GM18507 (cell line): ENCODE results near the gene NUMA1.

Experiments used
- DNase-seq: peaks from one replicate; pipeline ENCODE4 v3.0.0; 2011; ENCODE audit warnings: low read depth; ENCODE audit not compliant: insufficient read length; ENCODE audit errors: extremely low spot score
- FAIRE-seq: peaks from 2 replicates; lab custom pipeline; 2011; peaks lifted over from hg19 to GRCh38; lab: Jason Lieb, UNC

NUMA1 gene

GRCh38 chr11:72006309-72007088 is 73.8 kb downstream of the NUMA1 start:
- DNase-seq (no peak), FAIRE-seq (no peak)

DNA sequence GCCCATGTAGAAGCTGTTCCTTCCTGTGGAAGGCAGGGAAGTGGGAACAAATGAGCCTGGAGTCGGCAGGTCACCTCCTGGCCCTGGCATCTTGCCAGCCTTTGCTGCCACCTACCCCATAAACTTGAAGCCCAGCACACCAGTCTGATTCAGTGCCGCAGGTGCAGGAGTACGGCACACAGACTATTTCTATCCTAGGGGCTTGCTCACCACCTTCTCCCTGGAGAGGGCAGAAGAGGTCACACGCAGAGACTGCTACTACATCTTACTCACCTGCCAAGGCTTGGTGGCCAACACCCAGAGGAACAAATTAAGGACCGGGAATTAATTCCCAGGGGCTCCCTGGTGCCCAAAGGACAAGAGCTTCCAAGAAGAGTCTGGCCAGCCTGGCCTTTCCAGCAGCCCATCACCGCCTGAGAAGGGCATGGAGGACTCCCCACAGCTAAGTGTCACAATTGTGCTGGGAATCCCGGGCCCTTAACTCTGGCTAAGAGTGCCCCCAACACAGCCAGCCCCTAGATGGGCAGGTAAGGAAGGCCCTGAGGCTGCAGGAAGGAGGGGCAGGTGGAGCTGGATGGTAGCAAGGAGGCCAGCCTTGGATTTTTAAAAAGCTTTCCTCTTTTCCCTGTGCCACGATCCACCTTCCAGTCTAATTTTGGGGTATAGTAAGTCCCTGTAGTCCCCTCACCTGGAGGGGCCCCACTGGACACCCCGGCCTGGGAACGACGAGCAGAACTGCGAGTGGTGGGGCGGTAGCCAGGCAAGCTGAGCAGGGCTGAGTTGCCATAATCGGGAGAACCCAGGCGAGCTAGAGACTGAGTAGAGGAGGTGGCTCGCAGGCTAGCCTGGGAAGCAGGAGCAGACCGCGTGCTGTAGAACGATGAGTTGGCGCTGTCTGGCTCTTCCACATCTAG is 74.7 kb downstream of the NUMA1 start:
- no peak for FAIRE-seq
- no peak for DNase-seq

- FAIRE-seq (no peak), DNase-seq (no peak)
Measured at GRCh38 chr11:72004515-72005346, 75.6 kb downstream of the NUMA1 start.

DNA sequence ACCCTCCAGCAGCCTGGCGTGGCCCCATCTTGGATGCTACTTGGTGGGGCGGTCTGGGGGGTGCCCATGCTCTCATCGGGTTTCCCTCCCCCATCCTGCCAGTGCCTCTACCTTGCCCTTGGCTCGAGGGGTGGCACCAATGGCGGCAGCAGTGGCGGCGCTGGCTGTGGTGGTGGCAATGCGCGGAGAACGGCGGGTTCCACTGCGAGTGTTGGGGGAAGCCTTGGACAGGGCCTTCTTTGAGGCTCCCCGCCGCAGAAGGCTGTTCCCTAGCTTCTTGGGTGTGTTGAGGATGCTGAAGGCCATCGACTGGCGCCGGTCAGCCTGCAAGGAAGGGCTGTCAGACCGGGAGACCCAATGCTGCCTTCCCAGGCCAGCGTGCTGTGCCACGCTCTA is 76.6 kb downstream of the NUMA1 start:
- FAIRE-seq = no peak
- DNase-seq = no peak

DNA sequence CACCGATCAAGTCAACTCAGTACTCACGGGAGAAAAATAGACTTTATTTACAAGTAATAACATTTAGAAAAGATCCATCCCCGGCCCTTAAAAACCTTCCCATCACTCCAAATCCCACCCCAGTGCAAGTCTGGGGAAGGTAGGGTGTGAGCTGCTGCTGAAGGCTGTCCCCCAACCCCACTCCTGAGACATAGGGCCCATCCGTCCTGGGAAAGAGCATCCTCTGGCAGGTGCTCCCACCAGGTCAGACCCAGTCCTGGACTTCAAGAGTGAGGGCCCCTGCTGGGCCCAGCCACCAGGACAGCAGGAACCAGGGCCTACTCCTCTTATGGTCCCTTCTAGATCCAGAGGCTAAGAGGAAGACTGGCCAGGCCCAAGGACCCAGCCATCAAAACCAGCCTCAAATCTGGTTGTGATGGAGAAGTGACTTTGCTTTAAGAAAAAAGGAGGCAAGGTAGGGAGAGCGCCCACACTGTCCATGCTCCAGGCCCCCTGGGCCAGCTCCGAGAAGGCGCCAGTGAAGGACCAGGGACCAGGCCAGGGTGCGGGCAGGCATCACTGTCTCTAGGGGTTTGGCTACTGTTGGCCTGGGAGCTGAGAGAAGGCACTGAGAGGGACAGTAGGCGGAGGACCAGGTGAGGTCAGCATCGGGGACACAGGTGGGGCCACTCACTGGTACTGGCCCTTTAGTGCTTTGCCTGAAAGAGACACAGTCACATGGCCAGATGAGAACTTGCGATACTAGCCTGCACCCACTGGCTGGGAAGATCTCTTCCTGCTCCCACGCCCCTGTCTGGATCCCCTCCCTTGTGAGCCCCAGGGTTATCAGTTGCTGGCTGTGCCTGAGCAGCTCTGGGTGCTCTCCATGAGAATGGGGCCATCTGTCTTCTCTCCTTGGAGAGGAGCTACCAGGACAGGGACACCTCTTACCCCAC is 77.2 kb downstream of the NUMA1 start:
- no peak for DNase-seq
- FAIRE-seq = no peak

DNA sequence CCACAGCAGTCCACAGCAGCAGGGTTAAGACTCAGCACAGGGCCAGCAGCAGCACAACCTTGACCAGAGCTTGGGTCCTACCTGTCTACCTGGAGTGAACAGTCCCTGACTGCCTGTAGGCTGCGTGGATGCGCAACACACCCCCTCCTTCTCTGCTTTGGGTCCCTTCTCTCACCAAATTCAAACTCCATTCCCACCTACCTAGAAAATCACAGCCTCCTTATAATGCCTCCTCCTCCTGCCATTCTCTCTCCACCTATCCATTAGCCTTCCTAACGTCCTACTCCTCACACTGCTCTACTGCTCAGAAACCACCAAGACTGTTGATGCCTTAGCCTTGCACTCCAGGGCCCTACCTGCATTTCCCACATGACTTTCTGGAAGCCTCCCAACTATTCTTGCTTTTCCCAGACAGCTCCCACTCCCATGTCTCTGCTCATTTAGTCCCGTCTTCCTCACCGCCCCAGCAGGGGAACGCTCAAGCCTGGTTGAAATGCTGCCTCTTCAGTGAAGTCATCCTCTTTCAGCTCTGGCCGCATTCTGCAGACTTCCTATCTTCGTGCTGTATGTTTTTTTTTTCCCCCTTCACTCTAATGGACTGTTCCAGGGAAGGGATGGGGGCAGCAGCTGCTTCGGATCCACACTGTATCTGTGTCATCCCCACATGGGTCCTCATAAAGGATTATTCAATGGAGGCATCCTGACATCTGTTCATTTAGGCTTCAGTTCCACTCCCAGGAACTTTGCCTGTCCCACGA is 78.3 kb downstream of the NUMA1 start:
- DNase-seq (no peak), FAIRE-seq (no peak)

DNA sequence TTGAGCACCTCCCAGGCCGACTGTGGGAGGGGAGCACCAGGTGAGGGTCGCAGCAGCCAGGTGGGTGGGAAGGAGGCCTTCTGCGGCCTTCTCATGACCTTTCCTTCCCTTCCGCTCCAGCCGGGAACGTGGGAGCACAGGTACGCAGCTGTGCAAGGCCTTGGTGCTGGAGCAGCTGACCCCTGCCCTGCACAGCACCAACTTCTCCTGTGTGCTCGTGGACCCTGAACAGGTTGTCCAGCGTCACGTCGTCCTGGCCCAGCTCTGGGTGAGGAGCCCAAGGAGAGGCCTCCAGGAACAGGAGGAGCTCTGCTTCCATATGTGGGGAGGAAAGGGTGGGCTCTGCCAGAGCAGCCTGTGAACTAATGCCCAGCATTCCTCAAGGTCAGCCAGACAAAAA is 79.1 kb downstream of the NUMA1 start:
- no peak for FAIRE-seq
- DNase-seq = no peak

- FAIRE-seq = no peak
- no peak for DNase-seq
Measured at GRCh38 chr11:72000202-72000867, 80.0 kb downstream of the NUMA1 start.

DNA sequence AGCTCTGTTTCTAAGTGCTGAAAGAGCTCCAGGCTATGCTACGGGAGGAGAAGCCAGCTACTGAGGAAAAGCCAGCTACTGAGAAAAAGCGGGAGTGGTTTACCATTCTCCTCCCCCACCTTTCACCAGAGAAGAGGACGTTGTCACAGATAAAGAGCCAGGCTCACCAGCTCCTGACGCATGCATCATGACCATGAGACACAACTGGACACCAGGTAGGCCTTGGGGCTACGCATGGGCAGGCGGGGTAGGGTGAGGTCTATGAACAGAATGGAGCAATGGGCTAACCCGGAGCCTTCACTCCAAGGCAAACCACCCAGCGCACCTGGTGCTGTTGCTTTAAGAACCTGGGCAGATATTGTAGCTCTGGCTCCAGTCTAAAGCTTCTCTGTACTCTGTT is 80.5 kb downstream of the NUMA1 start:
- no peak for DNase-seq
- FAIRE-seq = no peak

GRCh38 chr11:71999362-71999761 is 81.0 kb downstream of the NUMA1 start:
- FAIRE-seq = no peak
- no peak for DNase-seq

DNA sequence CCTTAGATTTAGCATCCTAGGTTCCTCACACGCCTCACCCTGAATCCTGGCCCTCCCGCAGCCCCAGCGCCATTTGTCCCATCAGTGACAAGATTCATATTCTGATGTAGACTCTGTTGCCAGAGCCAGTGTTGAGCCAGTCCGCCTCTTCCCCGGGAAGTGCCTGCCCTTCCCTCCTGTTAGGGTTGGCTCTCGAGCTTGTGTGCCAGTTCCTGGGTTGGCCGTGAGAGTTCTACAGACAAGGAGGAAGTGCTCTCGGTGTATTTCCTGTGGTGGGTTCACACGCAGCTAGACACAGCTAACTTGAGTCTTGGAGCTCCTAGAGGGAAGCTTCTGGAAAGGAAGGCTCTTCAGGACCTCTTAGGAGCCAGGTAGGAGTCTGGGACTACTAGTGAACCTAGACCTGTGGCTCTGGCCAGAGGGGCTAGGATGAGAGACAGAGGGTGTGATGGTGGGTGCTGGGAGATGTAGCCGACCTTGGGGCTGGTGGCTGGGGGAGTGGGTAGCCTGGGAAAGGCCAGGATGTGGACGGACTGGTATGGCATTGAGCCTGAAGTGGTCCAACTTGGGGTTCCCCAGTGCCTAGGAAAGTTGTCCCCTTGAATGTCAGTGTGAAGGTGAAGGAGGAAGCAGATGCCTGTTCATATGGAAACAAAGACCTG is 81.6 kb downstream of the NUMA1 start, which contains the start of gene IL18BP:
Gene IL18BP, plus strand, starts transcription at position 261 of the 662 bp plus-strand sequence. CDS start 1,076 bp downstream, outside the sequence.
- peak; percentile 79 for FAIRE-seq
- peak; percentile 51 for DNase-seq

DNA sequence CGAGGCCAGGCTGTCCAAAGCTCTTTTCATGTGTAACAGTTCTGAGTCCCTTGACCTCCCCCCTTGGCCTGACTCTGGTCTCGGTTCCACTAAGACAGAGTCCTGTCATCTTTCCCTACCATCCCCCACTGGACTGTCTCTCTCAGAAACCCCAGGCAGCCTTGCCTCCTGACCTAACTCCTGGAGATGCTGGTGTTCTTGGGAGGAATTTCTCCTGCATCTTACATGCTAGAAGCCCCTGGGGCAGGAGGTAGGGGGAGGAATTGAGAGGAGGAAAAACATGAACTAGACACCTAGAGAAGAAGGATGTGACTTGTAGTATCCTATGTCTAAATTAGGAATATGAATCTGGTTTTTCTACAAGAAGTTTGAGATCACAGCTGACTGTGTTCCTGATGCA is 82.3 kb downstream of the NUMA1 start:
- DNase-seq = no peak
- FAIRE-seq = no peak

GRCh38 chr11:71997594-71997993 is 82.7 kb downstream of the NUMA1 start:
- FAIRE-seq = no peak

DNA sequence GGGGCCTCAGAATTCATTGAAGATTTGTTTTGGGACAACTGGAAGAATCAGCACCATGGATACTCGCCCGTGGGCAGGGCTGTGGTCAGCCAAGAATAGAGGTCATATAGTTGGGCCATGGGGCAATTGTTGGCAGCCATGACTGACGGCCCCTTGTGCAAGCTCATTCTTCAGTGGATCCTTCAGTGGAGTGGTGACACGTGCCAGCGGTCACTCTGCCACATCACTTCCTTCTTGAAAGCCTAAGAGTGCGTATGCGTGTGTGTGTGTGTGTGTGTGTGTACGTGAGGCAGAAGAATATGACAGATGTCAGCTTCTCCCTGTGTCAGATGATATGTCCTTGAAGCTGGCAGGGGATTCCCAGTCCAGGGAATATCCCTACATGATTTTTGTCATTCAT is 83.4 kb downstream of the NUMA1 start:
- DNase-seq (no peak), FAIRE-seq (no peak)

More at GRCh38 chr11:71997594-71997993, 82.7 kb downstream of the NUMA1 start:
- DNase-seq = no peak

DNA sequence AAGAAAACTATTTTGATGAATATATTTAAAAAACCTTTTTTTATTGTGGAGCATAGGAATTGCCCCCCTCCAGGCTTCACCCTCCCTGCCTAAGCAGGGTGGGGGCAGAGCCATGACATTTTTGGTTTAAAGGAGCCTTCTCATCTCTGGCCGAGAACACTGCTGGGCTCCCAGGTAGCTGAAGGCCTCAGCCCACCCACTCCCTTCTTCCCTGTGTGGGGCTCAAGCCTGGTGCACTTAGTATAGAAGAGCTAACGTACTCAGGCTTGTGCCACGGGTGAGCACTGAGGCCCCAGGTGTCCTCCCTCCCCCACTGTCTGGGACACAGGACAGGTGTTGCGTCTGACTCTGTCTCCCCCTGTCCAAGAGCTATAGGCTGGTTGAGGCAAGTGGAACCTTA is 83.8 kb downstream of the NUMA1 start:
- FAIRE-seq (no peak), DNase-seq (no peak)

GRCh38 chr11:71995726-71996291 is 84.5 kb downstream of the NUMA1 start:
- DNase-seq = no peak
- FAIRE-seq = no peak

GRCh38 chr11:71994786-71995185 is 85.6 kb downstream of the NUMA1 start:
- no peak for DNase-seq
- FAIRE-seq = no peak
